Cardiac septum (tissue), 1 donor: ENCODE results near the gene CHST8. TPM values are rescaled to one million over a fixed set of nuclear protein-coding genes. Genes with fewer than 3 reads are reported as not detected.
"Not testable (repeated sequence)": the region's sequence is repeated elsewhere in the genome, so short reads cannot be mapped to it uniquely, and the experiment has no call there.

Source experiments
- DNase-seq: peaks from one replicate; pipeline ENCODE4 v3.0.0-alpha.2; 2020; ENCODE audit warnings: low spot score
- intact Hi-C: fragments of 100-400 bp; cut with DNase I; formaldehyde crosslinking; loops from one replicate; pipeline ENCODE4 v1.14.0; 2022
- total RNA-seq: library from RNA; stranded (reverse); fragmentation: NEBNext Ultra II Directional; extraction: Animal tissue kit (Norgen Biotek cat#: 25700); gene quantifications from one replicate; pipeline ENCODE4 v1.2.1, GENCODE V29; 2021
- donor health status: DM: no; HTN: no; CAD: no.

CHST8 gene
- total RNA-seq, 1 donor from 2014 or later, result 0.27 TPM

DNA sequence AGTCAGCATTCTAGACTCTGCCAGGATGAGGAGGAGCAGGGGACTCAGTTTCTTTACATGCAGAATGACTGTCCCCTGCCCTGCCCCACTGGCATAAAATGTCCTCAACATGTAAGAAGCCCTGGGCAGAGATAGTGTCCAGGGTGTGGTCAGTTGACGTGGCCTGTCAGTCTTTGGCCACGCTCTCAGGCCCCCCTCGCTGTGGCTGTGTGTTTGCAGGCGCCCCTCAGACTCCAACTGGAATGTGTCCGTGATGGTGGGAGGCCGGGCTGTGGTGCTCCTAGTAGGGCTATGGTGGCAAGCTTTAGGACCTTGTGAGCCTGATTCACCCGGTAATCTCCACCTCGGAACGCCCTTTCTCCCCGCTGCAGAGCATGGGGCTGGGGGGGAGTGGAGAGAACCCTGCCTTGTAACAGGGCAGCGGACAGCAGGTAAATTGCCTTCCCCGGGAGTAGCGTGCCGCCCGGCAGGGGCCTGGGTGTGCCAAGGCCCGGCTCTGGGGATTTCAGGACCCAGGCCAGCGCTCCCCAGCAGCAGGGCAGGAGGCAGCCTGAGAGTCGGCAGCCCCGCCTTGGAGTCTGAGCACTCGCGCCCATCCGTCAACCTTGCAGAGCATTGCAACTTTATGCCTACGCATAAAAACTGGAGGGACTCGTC lies 62.3 kb downstream of the CHST8 start:
- DNase-seq, result peak; percentile 60
- intact Hi-C loops, result no loop called here

DNA sequence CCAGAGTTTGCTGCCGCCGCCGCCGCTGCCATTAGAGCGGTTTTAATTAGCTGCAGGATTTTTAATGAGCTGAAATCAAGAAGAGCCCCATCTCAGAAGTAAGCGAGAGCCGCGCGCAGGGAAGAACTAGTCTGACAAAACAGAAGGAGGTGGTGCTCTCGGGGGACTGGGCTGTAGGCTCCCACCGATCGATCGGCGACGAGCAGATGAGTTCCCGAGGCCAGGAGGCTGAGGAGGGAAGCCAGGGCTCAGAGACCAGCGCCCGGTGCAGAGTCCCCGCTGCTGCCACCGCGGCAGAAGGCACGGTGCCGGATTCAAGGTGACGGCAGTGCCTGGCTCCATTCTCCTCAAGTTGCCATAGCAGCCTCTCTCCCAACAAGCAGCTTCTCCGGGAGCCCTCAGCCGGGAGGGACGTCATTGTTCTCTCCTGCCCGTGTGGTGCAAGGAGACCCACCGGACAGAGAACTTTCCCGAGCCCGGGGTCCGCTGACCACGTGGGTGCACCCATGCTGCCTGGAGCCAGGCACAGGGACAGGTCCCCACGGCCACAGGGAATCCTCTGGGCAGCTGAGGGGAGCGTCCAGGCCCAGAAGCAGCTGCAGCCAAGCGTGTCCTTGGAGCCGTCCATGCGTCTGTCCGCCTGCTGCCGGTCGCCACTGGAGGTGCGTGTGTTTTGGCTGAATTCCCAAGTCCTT lies 62.9 kb downstream of the CHST8 start:
- intact Hi-C loops, result no loop called here
- DNase-seq, result peak; percentile 35

DNA sequence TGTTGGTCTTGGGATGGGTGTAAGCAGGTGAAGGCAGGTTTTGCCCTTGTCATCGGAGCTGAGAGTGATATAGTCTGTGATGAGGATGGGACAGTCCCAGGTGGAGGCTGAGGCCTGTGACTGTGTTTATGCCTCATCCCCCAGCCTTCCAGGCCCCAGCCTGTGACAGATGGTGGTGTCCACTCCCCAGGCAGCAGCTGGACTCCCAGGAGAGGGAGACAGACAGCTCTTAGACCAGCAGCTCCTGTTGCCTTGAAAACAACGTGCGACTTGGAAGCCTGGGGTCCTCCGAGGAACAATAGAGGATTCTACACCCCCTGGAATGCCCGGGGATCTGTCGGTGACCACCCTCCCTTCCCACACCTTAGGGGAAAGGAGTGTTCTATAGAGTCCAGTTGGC lies 63.8 kb downstream of the CHST8 start:
- intact Hi-C loops, result no loop called here
- peak; percentile 50 for DNase-seq

DNA sequence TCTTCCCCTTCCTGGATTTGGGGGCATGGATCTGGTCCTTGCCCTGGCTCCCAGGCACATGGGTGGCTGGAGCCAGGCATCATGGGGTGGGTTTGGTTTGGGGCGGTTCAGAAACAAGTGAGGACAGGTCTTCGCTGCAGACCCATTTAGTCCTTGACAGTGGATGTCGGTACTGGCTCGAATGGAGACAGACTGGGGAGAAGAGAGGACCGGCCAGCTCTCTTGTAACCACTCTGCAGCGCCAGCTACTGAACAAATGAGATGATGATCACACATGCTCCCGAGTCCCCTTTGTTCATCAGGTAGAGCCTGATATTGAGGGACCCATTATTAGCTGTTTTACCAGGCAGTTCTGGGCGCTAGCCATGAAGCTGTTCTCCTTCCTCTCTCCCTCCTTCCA lies 64.5 kb downstream of the CHST8 start:
- peak; percentile 57 for DNase-seq
- intact Hi-C loops, result no loop called here

DNA sequence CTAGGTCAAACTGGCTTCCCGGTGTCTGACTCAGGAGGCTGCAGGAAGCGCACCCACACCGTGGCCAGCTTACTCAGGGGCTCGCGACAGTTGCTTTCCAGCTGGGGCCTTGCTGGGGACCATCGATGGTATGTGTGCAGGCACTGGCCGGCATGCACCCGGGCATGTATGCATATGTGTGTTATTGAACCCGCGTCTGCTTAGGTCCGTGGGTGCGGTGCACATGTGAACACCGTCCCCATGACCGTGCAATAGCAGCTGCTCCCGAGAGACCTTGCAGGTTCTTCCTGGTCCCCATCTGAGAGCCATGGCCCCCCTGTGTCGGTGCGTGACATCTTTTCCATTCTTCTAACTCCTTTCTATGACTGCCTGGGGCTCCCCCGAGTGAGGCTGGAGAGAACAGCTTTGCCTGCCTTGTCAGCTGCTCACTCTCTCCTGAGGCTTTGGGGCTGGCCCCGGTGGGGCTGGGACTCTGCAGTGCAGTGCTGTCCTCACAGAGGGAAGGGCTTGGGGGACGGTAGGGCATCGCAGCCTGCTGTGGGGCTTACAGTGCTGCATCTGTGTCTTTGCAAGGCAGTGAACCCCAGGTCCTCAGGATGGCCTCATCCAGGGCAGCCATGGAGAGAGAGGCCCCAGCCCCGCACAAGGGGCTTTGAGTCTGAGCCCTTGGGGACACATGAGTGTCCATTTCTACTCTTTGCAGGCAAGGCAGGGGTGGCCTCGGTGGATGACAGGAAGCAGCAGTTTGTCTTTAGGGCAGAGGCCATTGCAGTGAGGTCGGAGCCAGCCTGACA lies 65.1 kb downstream of the CHST8 start:
- intact Hi-C loops, result no loop called here
- peak; percentile 63 for DNase-seq

DNA sequence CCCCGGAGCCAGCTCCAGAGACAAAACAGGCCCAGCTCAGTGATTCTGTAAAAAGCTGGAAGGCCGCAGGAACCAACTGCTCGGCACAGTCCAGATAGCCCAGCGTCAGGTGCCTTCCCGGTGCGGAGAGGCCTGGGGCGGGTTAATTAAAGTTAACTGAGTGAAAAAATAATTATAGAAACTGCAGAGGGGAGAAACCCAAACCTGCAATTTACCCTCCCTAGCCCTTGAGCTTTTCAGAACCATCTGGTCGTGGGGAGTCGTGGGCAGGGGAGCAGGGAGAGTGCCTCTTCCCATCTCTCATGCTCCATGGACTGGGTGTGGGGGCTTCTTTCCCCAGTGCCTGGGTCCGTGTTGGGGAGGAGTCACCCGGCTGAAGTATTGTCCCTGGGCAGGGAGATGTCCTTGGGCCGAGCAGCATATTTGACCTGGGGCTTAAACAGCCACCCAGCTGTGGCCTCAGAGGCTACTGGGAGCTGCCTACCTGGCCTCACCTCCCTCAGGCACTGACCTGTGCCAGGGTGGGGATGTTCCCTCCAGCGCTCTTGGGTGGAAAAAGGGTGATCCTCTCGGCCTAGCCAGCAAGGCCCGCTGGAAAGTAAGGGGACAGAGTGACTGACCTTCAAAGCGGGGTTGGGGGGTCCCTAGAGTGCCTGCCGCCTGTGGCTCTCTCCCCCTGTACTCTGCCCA lies 65.9 kb downstream of the CHST8 start:
- intact Hi-C loops, result no loop called here
- peak; percentile 44 for DNase-seq

DNA sequence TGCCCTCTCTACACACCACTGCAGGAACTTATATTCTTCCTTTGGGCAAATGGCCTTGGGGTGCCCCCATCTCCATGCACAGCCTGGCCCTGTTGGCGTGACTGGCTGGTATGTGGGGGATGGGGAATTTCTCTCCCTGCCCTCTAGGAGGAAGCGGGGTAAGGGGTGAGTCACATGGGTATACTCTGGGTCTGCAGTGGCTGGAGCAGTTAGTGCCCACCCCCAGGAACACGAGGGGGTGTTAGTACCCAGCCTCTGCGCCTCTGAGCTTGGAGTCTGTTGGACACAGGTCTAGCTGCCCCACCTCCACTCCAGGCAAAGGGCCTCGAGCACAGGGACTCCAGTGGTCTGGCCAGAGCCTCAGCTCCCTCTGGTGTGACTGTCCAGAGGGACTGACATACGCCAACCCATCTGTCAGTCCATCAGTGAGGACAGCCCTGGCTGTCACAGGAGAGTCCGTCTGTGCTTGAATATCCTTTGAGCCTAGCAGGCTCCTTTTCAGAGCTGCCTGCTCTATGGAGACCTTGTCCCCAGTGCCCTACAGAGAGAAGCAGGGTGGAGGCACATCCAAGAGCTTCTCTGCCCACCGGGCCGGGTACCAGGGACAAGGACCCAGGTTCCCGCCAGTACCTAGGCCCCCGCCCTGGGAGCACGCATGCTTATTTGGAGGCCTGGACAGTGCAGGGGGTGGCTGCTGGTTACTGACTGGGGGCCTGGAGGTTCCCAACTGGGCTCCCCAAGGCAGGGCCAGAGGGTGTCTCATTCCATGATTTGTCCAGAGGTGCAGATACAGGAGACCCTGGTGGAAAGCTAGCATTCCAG lies 66.6 kb downstream of the CHST8 start:
- DNase-seq, result peak; percentile 68
- intact Hi-C loops, result no loop called here

DNA sequence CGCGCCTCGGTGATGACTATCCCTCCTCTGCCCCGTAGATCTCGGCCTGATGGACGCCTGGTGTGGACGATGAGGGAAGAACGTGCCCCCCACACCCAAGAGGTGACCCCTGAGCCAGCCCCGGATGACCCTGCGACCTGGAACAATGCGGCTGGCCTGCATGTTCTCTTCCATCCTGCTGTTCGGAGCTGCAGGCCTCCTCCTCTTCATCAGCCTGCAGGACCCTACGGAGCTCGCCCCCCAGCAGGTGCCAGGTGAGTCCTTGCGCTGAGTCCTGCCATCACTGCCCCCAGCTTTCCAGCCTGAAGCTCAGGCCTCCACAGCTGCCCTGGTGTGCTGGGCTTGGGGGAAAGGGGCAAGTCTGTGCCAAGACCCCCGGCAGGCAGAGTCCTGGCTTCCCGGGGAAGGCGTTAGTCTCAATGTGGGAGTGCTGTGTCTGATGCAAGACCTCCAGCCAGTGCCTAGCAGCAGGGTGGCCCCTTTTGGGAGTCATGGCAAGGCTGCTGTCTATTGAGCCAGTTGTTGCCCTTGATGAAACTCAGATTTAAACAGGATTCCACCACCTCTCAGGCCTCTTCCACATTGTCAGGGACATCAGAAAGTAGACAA lies 67.5 kb downstream of the CHST8 start:
- intact Hi-C loops, result no loop called here
- DNase-seq, result peak; percentile 47

DNA sequence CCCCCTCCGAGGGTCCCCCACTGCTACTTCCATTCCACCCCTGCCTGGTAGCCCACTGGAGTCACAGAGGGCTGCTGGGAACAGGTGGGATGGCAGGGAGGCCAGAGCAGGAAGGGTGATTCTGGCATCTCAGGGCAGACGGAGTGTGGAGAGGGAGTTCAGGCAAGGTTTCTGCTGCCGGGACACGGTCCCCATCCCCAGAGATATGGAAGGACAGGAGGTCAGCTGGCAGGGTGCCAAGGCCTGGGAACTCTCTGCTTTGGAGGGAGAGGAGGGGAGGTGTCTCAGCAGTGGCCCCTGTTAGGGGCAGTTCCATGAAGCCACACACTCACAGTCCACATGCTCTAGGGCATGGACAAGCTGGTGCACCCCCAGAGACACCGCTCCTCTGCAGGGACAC lies 68.1 kb downstream of the CHST8 start:
- intact Hi-C loops, result no loop called here
- peak; percentile 72 for DNase-seq

DNA sequence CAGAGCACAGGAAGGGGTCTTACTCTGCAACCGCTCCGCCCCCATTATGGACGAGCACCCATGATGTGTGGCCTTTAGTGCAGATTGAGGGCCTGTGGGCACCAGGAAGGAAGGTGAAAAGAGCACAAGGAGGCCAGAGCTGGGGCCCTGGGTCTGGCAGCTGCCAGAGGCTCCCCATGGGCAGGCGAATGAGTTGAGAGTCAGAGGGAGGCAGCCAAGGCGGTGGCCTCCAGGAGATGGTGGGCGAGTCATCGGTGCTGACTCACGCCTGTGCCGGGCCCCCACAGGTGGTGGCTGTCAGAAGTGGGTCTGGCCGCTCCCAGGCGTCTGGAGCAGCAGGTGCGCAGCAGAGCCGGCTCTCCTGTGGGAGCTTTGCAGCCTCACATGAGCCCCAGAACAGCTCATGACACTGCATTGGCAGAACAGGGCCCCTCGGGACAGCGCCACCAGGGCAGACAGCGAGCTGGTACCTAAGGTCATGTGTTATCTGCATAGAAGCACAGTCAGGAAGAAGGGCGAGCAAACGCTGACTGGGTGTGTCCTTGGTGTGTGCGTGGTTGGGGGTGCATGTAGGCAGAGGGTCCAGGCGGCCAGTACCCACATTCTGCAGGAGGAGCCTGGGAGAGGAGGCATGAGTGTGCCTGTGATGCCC lies 68.8 kb downstream of the CHST8 start:
- peak; percentile 72 for DNase-seq
- intact Hi-C loops, result no loop called here

DNA sequence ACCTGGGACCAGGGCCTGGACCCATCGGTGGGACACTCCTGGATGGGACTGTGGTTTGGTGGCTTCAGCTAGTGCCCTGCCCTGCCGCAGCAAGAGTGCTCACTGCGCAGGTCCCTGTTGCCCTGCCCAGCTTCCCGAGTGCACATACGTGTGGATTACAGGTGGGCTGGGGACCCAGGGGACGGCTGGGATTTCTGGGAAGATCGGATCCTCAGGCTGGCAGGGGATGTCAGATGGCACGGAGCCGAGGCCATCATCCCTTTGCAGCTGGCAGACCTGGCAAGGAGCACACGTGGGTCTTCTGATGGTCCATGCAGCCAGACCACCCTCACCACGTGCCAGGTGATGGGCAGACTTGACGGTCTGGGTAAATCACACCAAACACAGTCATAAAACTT lies 69.3 kb downstream of the CHST8 start:
- peak; percentile 53 for DNase-seq
- intact Hi-C loops, result no loop called here

DNA sequence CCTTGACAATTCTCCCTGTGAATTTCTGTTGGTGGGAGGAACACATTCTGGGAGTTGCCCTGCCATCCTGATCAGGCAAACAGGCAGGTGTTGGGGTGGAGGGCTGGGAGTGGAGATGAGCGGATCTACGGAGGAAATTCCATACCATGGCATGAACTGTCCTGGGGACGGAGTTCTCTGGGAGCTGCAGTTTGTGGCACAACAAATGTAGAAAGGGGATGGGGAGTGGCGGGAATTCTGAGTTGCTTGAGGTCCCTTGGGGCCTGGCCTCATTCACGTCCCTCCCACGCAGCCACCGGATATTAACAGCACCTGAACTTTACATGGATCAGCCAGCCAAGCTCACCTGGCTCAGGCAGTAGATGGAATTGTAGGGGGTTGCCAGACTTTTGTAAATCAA lies 70.0 kb downstream of the CHST8 start:
- intact Hi-C loops, result no loop called here
- peak; percentile 46 for DNase-seq

DNA sequence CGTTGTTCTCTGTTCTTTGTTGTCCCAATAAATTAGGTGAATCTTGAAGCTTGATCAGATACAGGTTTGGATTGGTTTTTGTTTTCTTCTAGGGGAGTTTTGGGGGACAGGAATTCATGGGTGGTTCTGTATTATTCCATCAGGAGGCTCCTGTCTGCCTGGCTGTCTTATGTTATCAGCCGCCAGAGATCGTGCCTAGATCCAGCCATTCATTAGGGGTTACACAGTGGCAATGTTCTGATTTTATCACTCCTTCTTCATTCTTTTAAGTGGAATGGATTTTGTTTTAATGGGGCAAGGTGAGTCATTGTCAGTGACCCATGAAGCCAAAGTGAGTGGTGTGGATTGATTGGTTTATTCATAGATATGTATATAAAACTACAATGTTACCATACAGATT lies 71.9 kb downstream of the CHST8 start:
- no peak for DNase-seq
- intact Hi-C loops, result no loop called here

DNA sequence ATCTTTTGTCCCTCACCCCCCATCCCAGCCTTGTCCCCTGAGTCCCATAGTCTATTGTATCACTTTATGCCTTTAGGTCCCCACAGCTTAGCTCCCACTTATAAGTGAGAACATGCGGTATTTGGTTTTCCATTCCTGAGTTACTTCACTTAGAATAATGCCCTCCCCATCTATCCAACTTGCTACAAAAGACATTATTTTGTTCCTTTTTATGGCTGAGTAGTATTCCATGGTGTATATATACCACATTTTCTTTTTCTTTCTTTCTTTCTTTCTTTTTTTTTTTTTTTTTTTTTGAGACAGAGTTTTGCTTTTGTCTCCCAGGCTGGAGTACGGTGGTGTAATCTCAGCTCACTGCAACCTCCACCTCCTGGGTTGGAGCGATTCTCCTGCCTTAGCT lies 73.8 kb downstream of the CHST8 start:
- intact Hi-C loops, result not testable (repeated sequence)
- DNase-seq, result peak; percentile 14

DNA sequence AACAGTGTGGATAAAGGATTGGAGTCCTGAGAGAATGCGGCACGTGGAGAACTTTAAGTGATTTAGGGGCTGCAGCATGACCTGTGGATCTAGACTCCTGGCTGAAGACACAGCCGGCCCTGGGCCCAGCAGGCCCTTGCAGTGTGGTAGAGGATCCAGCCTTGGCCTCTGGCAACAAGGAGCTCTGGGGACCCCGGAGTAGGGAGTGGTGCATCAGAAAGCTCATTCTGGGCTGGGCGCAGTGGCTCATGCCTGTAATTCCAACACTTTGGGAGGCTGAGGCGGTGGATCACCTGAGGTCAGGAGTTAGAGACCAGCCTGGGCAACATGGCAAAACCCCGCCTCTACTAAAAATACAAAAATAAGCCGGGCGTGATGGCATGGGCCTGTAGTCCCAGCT lies 76.0 kb downstream of the CHST8 start:
- peak; percentile 57 for DNase-seq
- intact Hi-C loops, result no loop called here

DNA sequence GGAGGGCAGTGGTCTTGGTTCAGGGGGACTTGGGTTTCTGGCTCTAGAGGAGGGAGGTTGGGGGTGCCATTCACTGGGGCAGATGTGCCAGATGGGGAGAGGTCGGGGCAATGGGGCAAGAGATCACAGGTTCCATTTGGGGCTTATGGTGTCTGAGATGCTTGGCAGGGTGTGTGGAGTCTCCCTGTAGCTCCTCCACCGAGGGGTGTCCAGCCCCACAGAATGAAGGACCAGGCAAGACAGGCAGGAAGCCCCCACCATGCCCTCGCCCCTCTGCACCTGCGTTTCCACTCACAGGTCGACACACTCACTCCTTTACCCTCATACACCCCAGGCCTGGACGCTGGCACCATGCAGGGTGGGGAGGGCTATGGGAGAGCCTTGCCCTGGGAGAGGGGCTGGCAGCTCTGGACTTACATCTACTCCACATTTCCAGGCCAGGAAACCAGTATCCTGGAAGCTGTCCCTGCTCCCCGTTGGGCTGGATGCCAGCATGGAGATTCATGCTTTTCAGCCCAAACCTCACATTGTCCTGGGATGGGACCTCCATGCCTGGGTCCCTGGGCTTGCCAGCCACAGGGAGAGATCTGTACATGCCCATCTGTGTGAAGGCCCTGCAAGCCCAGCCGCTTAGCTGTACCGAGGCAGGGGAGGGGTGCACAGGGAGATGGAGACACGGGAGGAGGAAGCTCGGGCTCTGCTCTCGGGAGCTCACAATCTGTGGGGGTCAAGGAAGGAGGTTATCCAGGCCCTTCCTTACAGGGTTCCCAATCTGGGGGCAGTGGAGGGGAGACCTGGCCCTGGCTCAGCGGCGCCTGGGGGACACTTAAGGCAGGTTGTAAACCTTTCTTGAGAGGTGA lies 77.1 kb downstream of the CHST8 start:
- intact Hi-C loops, result no loop called here
- peak; percentile 63 for DNase-seq

DNA sequence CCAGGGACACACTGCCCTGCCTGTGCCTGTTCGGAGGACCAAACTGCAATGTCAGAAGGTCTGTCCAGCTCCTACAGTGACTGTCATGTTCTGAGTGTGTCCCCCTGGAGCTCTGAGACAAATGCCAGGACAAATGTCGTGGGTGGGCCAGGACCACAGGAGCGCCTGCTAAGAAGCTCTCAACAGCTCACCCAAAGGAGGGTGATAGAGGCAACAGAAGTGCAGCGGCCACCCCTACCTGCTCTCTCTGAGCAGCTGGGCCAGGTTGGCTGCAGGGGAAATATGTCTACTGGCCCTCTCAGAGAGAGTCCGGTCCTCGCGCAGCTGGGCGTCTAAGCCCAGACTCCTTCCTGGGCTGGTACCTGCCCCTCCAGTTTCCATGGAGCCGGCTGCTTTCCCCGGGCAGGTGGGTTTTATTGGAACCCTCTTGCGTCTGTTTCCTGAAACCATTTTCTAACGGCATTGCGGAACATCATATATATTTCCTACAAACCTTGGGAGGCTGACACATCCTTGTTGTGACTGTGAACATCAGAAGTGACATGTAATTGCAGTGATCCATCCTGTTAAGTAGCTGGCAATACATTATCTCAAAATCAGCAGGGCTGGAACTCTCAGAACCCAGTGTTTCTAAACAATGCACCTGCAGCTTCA lies 78.1 kb downstream of the CHST8 start:
- intact Hi-C loops, result no loop called here

More for the DNA sequence above, 78.1 kb downstream of the CHST8 start:
- no peak for DNase-seq
